K562 (cell line): ENCODE measurements around the gene FAM219B. TPM values are rescaled to one million over a fixed set of nuclear protein-coding genes. Genes with fewer than 3 reads are reported as not detected.
A peak's percentile ranks its signal among the peaks of the same experiment; 100 is the strongest.

Experiments
- ATAC-seq: fragments of 200-7000 bp; cut with Tn5 transposase; 3 replicates; pipeline ENCODE4 v1.9.1; 2020; ENCODE audit warnings: moderate library complexity
- BruUV-seq: library from RNA; stranded (reverse); fragments of 400-500 nt; replicated peaks from 2 replicates; lab custom pipeline; 2021; lab: Mats Ljungman, UMichigan
- CTCF ChIA-PET: fragments of 300-600 bp; formaldehyde crosslinking; extraction: SDS; loops from one replicate; lab custom pipeline; 2021; ENCODE audit warnings: low intra/inter-chr PET ratio; lab: Yijun Ruan, JAX
- POLR2A ChIA-PET: fragments of 300-600, 350-650 bp; sonication (Branson Sonifier 250); formaldehyde crosslinking; extraction: SDS; loops from one replicate; lab custom pipeline; 2021; ENCODE audit warnings: antibody characterized with exemption, inconsistent platforms; lab: Yijun Ruan, JAX
- DNase-seq, 4 experiments: peaks; one replicate each; pipeline versions ENCODE4 v3.0.0 to v3.0.0-alpha.2; 2011 to 2018; ENCODE audit warnings: low spot score in 3 of 4, mixed read lengths in 3 of 4; ENCODE audit errors: extremely low read depth in 1 of 4
- FAIRE-seq: peaks from 2 replicates; lab custom pipeline; 2011; peaks lifted over from hg19 to GRCh38; lab: Jason Lieb, UNC
- H2AFZ ChIP-seq: 2 replicates; pipeline ENCODE4 v1.6.0; 2011; ENCODE audit warnings: low read depth, low read length, control low read depth, inconsistent platforms
- H3K27ac ChIP-seq: fragments of 200-600 bp; 3 replicates; pipeline ENCODE4 v1.8.0; 2011; ENCODE audit warnings: low read depth, mild to moderate bottlenecking, control low read depth, inconsistent platforms, low read length, moderate library complexity, mixed read lengths; ENCODE audit errors: extremely low read depth
- H3K27me3 ChIP-seq, 2 experiments: fragments of 300-600 bp in 1 of 2; 2 replicates in 1 of 2; 3 replicates in 1 of 2; pipeline versions ENCODE4 v1.6.0 to v1.8.0; 2011; ENCODE audit warnings: inconsistent platforms in 2 of 2, low read length in 2 of 2, mild to moderate bottlenecking in 1 of 2, mixed read lengths in 1 of 2, moderate library complexity in 1 of 2; ENCODE audit not compliant: control insufficient read depth in 2 of 2, insufficient read depth in 2 of 2
- H3K36me3 ChIP-seq: fragments of 300-600 bp; 3 replicates; pipeline ENCODE4 v1.8.0; 2011; ENCODE audit warnings: mild to moderate bottlenecking, low read length, inconsistent platforms; ENCODE audit not compliant: control insufficient read depth, insufficient read depth
- H3K4me1 ChIP-seq, 2 experiments: fragments of 200-600 bp in 1 of 2; replicated peaks in 1 of 2; 2 replicates in 1 of 2; 3 replicates in 1 of 2; pipeline versions ENCODE4 v1.5.1 to v1.8.0; 2011; ENCODE audit warnings: inconsistent platforms in 2 of 2, low read length in 2 of 2, mild to moderate bottlenecking in 1 of 2, mixed read lengths in 1 of 2, moderate library complexity in 1 of 2; ENCODE audit not compliant: control insufficient read depth in 2 of 2, insufficient read depth in 2 of 2
- H3K4me2 ChIP-seq: 2 replicates; pipeline ENCODE4 v1.6.1; 2011; ENCODE audit warnings: low read length, control low read depth, inconsistent platforms, mixed read lengths; ENCODE audit not compliant: insufficient read depth
- H3K4me3 ChIP-seq: fragments of 200-600 bp; sonication (generic), shearing (Covaris generic); 2 replicates; pipeline ENCODE4 v1.5.1; 2016; ENCODE audit warnings: control low read depth, inconsistent platforms
- H3K79me2 ChIP-seq: fragments of 200-600 bp; 3 replicates; pipeline ENCODE4 v1.8.0; 2011; ENCODE audit warnings: low read length, inconsistent platforms; ENCODE audit not compliant: control insufficient read depth, insufficient read depth
- H3K9ac ChIP-seq, 2 experiments: 2 replicates each; pipeline versions ENCODE4 v1.6.0 to v1.6.1; 2011; ENCODE audit warnings: low read depth in 2 of 2, low read length in 2 of 2, control low read depth in 1 of 2, inconsistent platforms in 1 of 2, mild to moderate bottlenecking in 1 of 2, mixed read lengths in 1 of 2; ENCODE audit not compliant: insufficient read depth in 1 of 2
- H3K9me1 ChIP-seq: one replicate; pipeline ENCODE4 v1.6.0; 2011; ENCODE audit warnings: inconsistent platforms, mild to moderate bottlenecking, low read length, moderate library complexity; ENCODE audit not compliant: control insufficient read depth, insufficient read depth
- H3K9me3 ChIP-seq: replicated peaks from 2 replicates; pipeline ENCODE4 v1.5.1; 2011; ENCODE audit warnings: low read depth, low read length, inconsistent platforms; ENCODE audit not compliant: control insufficient read depth, insufficient read depth
- H4K20me1 ChIP-seq: replicated peaks from 2 replicates; pipeline ENCODE4 v1.6.1; 2011; ENCODE audit warnings: low read length, inconsistent platforms, mixed read lengths; ENCODE audit not compliant: control insufficient read depth, insufficient read depth
- C11orf30 ChIP-seq: fragments of 450-650 bp; IDR thresholded peaks from 2 replicates; pipeline ENCODE4 v1.6.1; 2016; ENCODE audit warnings: low read depth, mild to moderate bottlenecking
- CHD1 ChIP-seq: fragments of 200-600 bp; sonication (generic); IDR thresholded peaks from one replicate; pipeline ENCODE4 v1.6.1; 2012; ENCODE audit warnings: mild to moderate bottlenecking, moderate library complexity, low read length, inconsistent platforms
- NFIC ChIP-seq: fragments of 450-650 bp; IDR thresholded peaks from 2 replicates; pipeline ENCODE4 v1.6.1; 2017; ENCODE audit warnings: mild to moderate bottlenecking, inconsistent platforms
- SMAD4 ChIP-seq: fragments of 250-450 bp; sonication (Bioruptor Pico); conservative IDR thresholded peaks from 2 replicates; pipeline ENCODE4 v1.8.0; 2021; ENCODE audit warnings: inconsistent platforms, mild to moderate bottlenecking, moderate library complexity
- WHSC1 ChIP-seq: IDR thresholded peaks from one replicate; pipeline ENCODE4 v1.6.1; 2012; ENCODE audit warnings: low read length, control low read depth, inconsistent platforms
- ZBTB9 ChIP-seq: fragments of 450-650 bp; formaldehyde crosslinking; IDR thresholded peaks from 2 replicates; pipeline ENCODE4 v1.4.0; 2020; ENCODE audit warnings: mild to moderate bottlenecking, moderate library complexity
- ZNF140 ChIP-seq: fragments of 250-450 bp; sonication (Bioruptor Pico); IDR thresholded peaks from 2 replicates; pipeline ENCODE4 v1.8.0; 2021; ENCODE audit warnings: moderate library complexity, mild to moderate bottlenecking, inconsistent platforms
- ZNF316 ChIP-seq: fragments of 450-650 bp; IDR thresholded peaks from 2 replicates; pipeline ENCODE4 v1.6.1; 2016
- WGBS: fragments of 100-300 bp; shearing (Covaris generic); methylation state at CpG from one replicate; pipeline ENCODE4 v1.1.6; 2016; ENCODE audit warnings: low coverage, mixed read lengths; ENCODE audit not compliant: insufficient coverage; ENCODE audit errors: missing lambda C conversion rate; 5-methylcytosine and 5-hydroxymethylcytosine counted together
- in situ Hi-C: fragments of 300-500 bp; cut with MboI; formaldehyde crosslinking; loops from 4 replicates; pipeline ENCODE4 v1.15.0; 2018; ENCODE audit warnings: inconsistent platforms, mixed read lengths
- intact Hi-C: fragments of 100-400 bp; cut with micrococcal nuclease; formaldehyde crosslinking; loops from 2 replicates; pipeline ENCODE4 v1.14.2; 2022
- polyA plus RNA-seq, 8 experiments: library from polyadenylated mRNA; depleted of rRNA in 4 of 8; stranded (reverse) in 5 of 8; unstranded in 3 of 8; fragments of >200 nt; fragmentation: Nextera tagmentation in 2 of 8; fragmentation: Illumina TruSeq in 1 of 8; extraction: Ambion mirVana in 2 of 8; extraction: Trizol in 1 of 8; gene quantifications; 2 replicates each; pipeline versions ENCODE4 v1.2.1 to v1.2.3, GENCODE V29; 2011 to 2014; ENCODE audit warnings: inconsistent platforms in 1 of 8, missing spikeins in 1 of 8
- total RNA-seq, 7 experiments: library from RNA; depleted of rRNA in 6 of 7; stranded (reverse); fragments of >200 nt in 6 of 7; fragmentation: Illumina TruSeq in 2 of 7; extraction: Trizol in 2 of 7; gene quantifications; 2 replicates each; pipeline versions ENCODE4 v1.2.1 to v1.2.3, GENCODE V29; 2011 to 2021; ENCODE audit warnings: low replicate concordance in 1 of 7

The FAM219B gene
- total and polyA plus RNA-seq, 9 of the 15 experiments (the other 6 are each of a cell fraction or from before 2014, with no cell fraction given), result 6.8 to 50.4 (median 29.4) TPM

GRCh38 chr15:74872702-74873035 is 34.0 kb downstream of the FAM219B start (continued):
- TF ChIP-seq ZBTB9 (CRISPR knock-in tag), result 0 out of 2 replicates have a peak, but pooled peaks have one; percentile 14

- no peaks in the 10 kb centered on the region for H3K9me1 ChIP-seq
- no peak for DNase-seq
- no peaks in the 10 kb centered on the region; the same call in 1 of the 2 replicates for H3K9me3 ChIP-seq
- in situ Hi-C loops, result no loop called here
- no peak overlapping the region for H2AFZ ChIP-seq
- H3K4me1 ChIP-seq, result peaks cover 19 to 22% of the 10 kb centered on the region in 2 experiments; a peak in 4 of 5 replicates
- H3K4me2 ChIP-seq, result 0 out of 2 replicates have a peak overlapping the region, but pooled peaks have one; percentile 7
- POLR2A ChIA-PET, result interaction anchor here (0.6 to 2.0 kb wide), 8 partner anchors 12 to 458 kb away, joined by 3 to 7 read pairs (median 4); no protein-coding TSS in a partner anchor
- H4K20me1 ChIP-seq, result peaks cover 10% of the 10 kb centered on the region; the same call in 1 of the 2 replicates
- H3K9ac ChIP-seq, result peak overlapping the region; percentile 1 to 2; a peak in 1 of 4 replicates
- WGBS, result 81% methylated on average over 6 of the region's 6 CpGs
- BruUV-seq, result no TSS peak
- TF ChIP-seq WHSC1, result no peak
- TF ChIP-seq C11orf30, result peak; percentile 49
- no peak for TF ChIP-seq ZNF140 (CRISPR knock-in tag)
- 0 out of 2 replicates have a peak, but pooled peaks have one; percentile 1 for TF ChIP-seq SMAD4 (CRISPR knock-in tag)
- no peak for TF ChIP-seq NFIC
- no peak for TF ChIP-seq CHD1
- TF ChIP-seq ZNF316, result peak; percentile 75
- TF ChIP-seq, all 486 proteins: peak for 3
- Histone ChIP-seq H3K27ac (no peak overlapping the region), H3K4me3 (no peak overlapping the region), H3K79me2 (peaks cover 67% of the 10 kb centered on the region), H3K36me3 (peaks cover 36% of the 10 kb centered on the region), H3K27me3 (no peaks in the 10 kb centered on the region)
- intact Hi-C loops, result no loop called here
- FAIRE-seq (no peak), ATAC-seq (no peak)
- CTCF ChIA-PET, result no interaction called here
Observed at GRCh38 chr15:74870436-74871215, 36.0 kb downstream of the FAM219B start.
